GM18909 (cell line): ENCODE measurements around the gene PLD1.
"Not testable (repeated sequence)": the region's sequence is repeated elsewhere in the genome, so short reads cannot be mapped to it uniquely, and the experiment has no call there.

Experiments used
- ATAC-seq: cut with Tn5 transposase; IDR thresholded peaks from one replicate; pipeline ENCODE4 v1.9.1; 2021; ENCODE audit warnings: mild to moderate bottlenecking; ENCODE audit not compliant: unreplicated experiment, poor library complexity

Gene PLD1

DNA sequence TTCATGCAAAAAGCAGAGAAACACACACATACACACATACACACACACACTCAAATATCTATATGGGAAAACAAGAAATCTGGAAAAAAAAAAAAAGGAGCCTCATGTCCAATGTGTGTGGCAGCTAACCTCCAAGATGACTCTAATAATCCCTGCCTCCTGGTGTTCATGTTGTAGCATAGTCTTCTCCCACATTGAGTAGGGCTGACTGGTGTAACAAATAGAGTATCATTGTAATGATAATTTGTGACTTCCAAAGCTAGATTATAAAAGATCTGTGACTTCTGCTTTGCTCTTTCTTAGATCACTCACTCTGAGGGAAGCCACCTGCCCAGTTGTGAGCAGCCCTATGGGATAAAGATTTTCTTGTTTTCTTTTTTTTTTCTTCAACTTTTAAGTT is 219.2 kb downstream of the PLD1 start:
- ATAC-seq, result no peak

DNA sequence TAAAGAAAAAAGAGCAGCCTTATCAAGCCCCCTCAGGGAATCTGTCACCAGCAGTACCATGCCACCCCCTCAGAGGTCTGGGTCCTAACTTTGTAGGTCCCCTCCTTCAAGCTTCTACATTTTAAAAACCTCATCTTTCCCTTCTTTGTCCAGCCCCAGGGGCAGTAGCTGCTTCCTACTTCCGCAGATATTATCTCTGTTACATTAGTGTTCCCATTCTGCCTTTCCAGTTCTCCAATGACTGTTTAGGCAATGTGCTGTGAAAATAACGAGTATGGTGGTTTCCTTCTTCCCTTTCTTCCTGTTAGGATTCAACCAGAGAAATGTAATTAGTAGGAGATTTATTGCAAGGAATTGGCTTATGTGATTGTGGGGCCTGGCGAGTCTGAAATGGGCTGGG is 224.0 kb downstream of the PLD1 start:
- no peak for ATAC-seq

DNA sequence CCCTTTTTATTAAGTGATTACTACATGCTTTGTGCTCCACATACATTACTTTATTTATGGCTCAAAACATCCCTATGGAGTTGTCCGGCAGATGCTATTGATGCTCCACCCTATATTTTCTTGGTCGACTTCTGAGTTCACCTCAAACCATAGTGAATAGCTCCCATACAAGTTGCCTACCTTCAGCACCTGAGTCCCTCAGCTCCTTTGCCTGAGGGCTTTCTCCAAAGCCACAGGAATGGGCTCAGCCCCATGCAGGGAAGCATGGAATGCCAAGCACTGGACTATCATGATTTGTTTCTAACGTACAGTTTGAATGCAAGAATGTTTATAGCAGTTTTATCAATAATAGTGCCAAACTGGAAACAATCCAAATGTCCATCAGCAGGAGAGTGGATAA is 225.2 kb downstream of the PLD1 start:
- ATAC-seq, result no peak

DNA sequence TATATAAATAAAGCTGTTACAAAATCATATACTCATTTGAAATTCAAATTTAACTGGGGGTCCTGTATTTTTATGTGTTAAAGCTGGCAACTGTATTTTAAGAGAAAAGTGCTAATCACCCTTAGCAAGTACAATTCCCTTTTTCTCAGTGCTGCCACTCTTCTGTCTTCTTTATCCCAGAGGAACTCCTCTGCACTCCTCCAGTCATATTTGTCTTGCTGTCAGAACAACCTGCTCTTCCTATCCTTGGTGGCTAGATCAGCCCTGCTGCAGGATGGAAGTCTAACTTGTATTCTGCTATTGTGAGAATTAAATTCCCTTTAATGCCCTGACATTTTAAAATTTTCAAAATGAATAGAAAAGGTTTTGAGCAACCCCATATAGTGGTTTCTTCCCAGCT is 226.2 kb downstream of the PLD1 start:
- ATAC-seq, result no peak

DNA sequence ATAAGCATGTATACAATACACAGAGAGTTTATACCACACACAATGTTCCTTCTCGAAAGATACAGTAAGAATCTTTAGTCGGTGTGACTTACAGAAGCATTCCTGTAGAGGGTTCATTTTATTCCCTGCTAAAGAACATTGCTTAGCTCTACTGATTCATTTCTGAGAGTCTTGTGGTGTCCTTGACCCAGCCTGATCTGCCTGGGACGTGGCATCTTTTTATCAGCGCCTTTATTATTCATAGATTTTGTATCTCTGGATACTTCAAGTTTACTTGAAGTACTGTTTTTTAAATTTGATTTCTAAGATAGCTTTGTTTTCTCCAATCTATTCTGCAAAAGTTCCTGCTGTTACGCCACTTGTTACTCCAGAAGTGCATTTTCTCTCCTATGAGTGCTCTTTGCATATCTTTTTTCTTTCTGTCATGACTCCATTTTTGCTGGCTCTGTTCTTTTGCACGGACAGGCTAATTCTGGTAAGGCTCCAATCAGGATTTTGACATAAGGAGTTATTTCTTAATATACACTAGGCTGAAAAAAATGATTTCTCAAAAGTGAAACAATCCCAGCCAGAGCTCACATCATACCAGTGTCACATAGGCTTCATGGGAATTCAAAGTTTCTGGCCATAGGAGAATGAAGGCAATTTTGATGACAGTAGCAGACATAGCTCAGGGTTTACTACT is 235.6 kb downstream of the PLD1 start:
- no peak for ATAC-seq

DNA sequence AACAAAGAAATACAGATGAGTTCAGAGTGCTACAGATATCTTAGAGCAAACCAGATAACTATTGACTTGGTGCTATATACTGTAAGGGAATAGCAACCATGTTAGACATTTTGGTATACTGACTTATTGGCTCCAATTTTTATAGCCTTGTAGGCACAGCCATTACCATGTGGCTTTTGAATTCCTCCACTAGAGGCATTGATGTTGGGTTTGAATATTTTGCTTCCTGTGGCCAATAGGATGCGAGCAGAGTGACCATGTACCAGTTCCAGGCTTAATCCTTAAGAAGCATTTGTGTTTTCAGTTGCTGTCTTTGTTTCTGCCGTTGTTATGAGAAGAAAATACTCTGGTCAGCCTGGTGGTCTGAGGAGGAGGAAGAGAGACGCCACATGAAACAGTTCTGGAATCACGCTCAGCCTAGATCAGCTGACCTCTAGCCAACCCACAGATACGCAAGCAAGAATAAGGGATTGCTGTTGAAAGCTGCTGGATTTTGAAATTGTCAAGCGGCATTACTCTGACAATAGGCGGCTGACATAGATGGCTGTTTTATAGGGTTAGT is 240.6 kb downstream of the PLD1 start:
- no peak for ATAC-seq

DNA sequence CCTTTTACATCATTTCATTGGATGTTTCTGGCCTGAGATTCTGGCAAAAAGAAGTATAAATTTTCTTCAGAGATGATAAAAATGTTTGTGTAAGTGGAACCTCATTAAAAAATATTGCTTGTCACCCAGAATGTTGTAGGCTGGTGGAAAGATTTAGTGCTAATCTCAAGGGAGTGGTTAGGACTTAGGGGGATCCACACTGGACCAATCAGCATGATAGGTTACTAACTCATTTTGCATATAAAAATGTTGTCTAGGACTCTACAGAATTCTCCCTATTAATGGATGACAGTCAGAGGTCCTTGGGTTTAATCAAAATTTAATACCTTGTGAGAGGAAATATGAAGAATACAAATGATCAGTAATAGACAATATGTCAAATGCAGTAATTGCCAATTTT is 241.5 kb downstream of the PLD1 start:
- ATAC-seq, result no peak

DNA sequence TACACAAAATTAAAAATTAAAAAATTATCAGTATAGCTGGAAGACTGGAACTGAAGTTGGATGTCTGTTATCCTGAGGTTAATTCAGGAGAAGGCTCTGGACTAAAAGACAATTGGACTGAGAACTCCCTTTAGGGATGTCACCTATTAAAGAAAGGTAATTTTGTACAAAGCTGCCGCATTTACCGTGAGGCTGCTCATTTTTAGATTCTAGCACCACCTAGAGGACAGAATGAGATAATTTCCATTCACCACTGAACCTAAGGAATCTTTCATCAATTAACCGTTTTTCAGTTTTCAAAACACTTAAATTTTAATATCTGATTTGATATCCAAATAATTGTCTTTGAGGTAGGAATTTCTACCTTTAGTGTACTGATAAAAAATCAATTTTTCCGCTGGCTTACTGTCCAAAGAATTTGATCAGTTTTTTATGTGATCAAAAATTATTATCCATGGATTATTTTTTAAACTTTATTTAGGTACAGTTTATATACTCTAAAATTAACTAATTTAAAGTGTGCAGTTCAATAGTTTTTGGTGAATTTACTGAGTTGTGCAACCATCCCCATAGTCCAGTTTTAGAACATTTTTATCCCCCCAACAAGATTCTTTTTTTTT is 243.4 kb downstream of the PLD1 start:
- ATAC-seq, result no peak

DNA sequence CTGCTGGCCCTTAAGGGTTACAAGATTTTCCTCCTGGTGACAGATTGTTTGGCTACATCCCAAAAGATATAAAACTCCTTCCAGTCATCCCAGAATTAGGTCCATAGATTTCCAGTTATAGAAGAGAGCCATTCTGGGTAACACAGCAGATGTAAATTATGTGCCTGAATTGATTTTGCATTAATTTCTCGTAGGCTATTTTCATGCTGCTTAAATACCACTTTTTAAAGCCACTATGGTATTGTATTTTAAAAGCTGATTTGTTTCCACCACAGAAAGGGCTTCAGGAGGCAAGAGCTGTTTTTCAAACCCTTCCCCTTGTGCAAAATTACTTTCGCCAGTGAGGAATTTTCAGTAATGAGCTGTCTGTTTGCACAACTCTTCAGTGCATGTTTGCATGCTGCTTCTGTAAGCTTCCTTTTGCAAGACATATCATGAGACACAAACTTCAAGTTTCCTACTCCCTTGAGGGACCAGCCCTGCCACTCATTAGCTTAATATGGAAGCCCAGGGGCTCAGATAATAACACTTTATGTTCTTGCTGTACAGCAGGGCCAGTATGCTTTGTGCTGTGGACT is 244.7 kb downstream of the PLD1 start:
- no peak for ATAC-seq

DNA sequence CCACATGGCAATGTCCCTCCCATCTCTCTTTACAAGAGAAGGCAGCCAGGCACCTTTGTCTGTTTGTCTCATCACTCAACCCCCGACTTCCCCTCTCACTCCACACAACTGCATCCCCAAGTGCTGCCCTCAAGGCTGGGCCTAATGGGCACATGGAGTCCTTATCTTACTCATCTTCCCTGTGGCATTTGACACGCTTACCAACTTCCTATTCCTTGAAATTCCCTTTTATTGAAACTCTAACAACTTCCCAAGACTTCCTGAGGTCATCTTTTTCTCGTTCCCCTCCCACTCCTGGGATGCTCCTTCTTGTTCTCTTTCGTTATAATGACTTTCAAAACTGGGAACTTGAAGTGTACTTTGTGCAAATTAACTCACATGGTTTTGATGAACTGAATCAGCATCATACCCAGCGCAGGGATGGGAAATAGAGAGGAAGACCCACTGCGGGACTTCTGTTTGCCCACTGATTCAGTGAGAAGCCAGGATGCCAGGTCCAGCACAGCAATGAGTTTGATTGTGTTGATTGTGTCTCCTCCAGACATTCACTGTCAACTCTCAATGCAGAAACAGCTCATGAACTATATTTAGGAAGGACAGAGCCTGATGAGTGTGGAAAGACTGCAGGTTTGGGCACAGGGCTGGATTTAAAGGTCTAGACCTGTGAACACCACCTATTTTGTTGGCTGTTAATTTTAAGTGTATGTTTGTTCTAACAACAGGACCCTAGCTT is 245.4 kb downstream of the PLD1 start:
- ATAC-seq, result no peak

DNA sequence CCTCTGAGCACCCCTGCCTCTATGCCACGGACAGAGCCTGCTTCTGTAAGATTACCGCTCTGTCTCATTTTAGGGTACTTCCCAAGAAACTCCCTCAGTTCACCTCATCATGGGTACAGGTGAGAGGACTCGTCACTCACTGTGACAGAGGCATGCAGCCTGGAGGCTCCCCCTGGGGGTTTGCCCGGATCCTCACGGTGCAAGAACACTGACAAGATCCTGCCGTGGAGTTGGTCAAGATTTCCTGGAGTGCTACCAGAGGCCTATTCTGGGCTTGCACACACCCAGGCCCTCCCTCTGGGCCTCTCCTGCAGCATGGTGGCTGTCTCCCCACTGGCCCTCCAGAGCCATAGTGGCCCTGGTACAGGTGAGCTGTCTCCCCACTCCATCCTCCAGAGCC is 247.0 kb downstream of the PLD1 start:
- ATAC-seq, result no peak

DNA sequence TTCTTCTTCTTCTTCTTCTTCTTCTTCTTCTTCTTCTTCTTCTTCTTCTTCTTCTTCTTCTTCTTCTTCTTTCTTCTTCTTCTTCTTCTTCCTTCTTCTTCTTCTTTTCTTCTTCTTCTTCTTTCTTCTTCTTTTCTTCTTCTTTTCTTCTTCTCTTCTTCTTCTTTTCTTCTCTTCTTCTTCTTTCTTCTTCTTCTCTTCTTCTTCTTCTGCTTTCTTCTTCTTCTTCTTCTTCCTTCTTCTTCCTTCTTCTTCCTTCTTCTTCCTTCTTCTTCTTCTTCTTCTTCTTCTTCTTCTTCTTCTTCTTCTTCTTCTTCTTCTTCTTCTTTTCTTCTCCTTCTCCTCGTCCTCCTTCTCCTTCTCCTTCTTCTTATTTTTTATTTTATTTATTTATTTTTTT is 247.8 kb downstream of the PLD1 start:
- ATAC-seq, result not testable (repeated sequence)

DNA sequence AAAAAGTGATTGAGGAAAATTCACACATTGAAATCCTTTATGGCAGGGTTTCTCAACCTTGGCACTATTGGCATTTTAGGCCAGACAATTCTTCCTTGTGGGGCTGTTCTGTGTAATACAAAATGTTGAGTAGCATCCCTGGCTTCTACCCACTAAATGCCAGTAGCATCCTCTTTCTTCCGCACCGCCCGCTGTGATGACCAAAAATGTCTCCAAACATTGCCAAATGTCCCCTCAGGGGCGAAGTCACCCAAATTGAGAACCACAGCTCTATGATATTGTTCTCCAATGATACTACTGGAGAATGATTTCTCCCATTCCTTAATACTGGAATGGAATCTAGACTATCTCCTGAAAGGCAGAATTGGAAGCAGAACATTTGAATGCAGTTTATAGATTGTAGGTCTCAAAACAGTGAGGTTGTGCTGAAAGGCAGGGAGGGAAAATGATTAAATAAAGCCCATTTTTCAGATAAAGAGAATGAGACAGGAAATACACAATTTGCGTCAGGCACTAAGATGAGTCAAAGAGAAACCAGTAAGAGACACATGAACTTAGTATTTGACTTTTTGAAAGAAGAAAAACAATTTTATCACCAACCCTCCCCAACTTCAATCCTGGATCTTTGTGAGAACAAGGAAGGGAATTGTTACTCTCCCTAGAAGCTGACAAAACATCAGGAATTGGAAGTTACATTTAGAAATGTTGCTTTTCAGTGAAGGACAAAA is 248.5 kb downstream of the PLD1 start:
- ATAC-seq, result no peak

DNA sequence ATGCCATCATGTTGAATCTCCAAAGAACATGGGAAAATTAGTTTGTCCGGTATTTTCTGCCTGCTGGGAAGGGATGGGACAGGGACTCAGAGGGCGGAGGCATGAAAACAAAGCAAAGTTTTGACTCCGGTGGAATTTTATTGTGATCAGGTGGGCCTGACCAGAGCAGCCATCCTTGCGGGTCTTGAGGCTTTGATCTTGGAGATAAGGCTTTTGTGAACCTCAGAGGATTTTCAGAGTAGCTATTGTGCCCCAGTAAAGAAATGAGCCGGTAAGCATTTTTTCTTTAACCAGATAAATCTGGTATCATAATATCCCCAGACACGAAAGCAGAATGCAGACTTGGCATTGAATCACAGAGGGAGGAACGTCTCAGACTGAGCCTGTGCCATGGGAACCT is 250.7 kb downstream of the PLD1 start:
- ATAC-seq, result no peak

DNA sequence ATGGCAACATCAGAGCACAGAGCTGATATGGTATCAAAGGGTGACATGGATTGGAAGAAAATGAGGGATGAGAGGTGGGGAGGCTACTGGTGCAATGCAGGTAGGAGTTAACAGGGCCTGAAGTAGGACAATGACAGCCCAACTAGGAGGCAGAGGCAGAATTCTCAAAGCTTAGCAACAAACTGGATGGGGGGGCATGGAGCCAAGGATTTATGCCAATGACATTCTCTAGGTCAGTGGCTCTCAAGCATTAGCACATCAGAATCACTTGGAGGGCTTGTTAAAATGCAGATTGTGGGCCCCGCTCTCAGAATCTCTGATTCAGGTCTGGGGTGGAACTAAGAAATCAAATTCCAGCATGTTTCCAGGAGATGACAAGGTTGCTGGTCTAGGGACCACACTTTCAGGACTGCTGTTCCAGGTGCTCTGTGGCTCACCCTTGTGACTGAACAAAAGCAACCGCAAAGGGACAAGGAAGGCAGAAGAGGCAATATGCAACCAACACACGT is 252.0 kb downstream of the PLD1 start:
- no peak for ATAC-seq

DNA sequence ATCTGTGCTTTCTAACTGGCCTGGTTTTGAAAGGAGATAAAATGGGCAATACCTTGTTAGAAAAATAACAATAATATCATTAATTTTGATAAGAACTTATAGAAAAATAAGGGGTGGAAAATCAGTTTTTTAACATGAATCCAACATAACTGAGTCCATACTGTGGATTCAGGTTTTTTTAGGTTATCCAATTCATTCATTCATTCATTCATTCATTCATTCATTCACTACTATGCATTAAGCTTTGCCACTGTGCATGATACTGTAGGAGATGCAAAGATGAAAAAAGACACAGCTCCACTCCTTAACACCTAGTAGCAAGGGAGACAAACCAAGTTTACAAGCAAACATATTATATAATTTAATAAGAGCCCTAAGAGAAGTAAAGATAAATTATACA is 253.1 kb downstream of the PLD1 start:
- ATAC-seq, result no peak

DNA sequence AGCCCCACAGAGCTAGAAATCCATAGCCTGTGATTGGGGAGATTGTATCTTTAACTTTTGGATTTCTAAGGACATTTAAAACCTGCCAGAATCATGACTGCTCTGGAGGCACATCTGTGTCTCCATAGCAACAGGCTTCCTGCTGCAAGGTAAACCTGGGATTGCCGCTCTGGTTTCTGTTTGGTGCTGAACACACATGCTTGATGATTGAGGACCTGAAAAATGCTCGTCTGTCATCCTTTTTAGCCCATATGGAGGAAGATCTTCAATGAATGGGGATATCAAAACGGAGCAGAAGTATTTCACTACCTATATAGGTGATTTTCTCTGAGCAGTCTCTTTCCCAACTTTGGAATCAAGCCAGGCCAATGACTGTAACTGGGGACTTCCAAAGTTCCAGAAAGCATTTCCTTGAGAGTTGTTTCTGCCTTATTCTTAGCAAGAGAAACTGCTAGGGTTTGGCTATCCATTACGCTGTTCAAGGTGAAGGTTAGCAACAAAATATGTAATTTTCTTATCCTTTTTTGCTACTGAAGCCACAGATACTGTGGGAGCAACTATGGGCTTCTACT is 253.6 kb downstream of the PLD1 start:
- ATAC-seq, result no peak

DNA sequence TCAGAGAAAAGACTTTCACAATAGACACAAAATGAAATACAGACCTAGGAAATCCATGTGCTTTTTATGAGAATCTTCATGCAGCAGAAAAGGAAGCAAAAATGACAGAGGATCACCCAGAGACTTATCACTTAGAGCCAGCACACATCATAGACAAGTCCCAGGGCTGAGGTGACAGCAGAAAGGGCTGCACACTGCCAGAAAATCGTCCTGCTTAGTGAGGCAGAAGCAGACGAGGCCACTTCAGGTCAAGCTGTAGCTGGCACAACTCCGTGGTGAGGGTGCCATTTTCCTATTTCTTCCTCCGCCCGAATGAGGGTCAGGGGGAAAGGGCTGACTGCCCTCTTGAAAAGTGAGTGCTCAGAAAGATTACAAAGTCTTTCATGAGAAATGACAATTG is 254.1 kb downstream of the PLD1 start:
- no peak for ATAC-seq

DNA sequence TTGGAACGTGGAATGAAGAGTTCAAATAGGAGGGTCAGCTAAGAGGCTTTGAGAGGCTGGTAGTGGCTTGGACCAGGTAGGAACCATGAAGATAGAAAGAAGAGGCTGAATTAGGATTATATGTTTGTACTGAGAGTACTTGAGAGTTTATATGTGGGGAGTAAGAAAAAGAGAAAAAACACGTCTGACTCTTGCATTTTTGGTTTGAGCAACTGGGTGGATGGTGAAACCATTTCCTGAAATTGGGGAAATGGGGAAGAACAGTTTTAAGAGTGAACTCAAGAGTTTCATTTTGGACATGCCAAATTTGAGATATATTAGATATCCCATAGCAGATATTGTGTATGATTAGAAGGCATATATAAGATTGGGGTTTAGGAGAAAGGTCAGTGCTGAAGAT is 257.2 kb downstream of the PLD1 start:
- ATAC-seq, result no peak

DNA sequence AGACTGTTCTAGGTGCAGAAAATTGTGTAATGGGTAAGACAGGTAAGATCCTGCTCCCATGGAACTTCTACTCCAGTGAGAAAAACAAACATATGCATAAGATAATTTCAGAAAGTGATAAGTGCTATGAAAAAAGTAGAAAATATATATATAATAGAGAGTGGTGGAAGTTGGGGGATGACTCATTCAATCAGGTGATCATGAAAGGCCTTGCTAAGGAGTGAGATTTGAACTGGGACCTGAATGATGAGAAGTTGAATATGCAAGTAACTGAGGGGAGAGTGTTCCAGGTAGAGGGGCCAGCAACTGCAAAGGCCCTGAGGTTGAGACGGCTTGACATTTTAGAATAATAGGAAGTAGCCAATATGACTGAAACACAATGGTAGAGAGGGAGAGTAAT is 257.8 kb downstream of the PLD1 start:
- ATAC-seq, result no peak
